Stimulated activated CD4-positive, alpha-beta T cell treated with anti-CD3 and anti-CD28 coated beads, Interleukin-1b, Interleukin-23, amount 100 ng/mL, for 24 hours (primary cell): ENCODE results near the gene GMFB.

Source experiments
- DNase-seq, 4 experiments: peaks; one replicate each; pipeline ENCODE4 v3.0.0-alpha.2; 2020; ENCODE audit warnings: low read depth in 4 of 4, low spot score in 1 of 4

GMFB gene

DNA sequence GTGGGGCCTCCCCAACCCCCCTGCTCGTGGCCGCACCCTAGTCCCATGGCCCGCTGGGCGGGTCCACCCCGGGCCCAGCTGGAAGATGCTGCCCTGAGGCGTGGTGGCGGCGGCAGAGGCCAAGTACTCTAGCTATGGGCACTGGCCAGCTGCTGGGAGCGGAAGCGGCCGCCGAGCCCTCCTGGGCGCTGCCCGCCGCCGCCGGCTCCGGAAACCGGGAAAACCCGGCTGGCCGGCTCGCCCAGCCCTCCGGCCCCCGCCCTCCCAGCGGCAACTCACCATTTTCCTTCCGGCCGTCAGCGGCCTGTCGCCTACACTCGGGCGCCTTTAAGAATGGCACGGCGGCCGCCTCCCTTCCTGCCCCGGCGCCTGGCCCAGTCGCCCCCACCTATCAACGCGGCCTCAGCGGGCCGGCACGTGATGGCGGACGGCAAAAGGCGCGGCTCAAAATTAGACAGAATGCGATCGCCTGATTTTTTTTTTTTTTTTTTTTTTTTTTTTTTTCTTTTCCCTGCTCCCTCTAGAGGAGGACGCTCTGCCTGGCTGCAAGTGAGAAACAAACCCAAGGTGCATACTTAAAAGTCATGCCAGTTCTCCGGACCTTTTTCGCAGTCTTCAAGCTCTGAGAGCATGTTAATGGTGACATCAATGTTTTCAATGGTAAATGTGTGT lies at the start of gene GMFB:
Gene GMFB, minus strand, starts transcription at position 335 of the 672 bp plus-strand sequence. Its CDS starts 53 bp downstream, at position 282.
- DNase-seq = peak; percentile 75 to 82 (median 78)

DNA sequence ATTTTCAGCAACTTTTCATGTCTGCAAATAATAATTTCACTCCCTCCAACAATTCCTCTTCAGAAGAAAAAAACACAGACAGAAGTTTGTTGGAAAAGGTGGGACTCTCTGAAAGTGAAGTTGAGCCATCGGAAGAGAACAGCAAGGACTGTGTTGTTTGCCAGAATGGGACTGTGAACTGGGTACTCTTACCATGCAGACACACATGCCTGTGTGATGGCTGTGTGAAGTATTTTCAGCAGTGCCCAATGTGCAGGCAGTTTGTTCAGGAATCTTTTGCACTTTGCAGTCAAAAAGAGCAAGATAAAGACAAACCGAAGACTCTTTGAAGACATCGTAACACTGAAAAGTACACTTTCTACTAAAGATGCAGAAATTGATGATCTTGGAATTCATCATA lies 49.3 kb upstream of the GMFB start:
- no peak for DNase-seq

DNA sequence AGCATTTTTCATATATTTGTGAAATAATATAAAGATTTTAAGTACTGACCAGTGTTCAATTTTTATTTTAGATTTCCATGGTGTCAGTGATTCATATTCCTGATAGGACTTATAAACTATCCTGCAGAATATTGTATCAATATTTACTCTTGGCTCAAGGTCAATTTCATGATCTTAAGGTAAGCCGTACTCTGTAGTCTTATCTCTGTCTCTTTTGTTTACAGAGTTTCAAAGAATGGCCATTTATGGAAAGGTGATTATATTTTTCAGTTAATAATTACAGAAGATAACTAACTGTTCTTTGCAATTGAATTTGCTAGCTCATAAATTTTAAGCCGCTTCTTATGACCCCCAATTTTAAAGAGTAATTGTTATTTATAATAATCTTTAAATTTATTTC lies 48.9 kb upstream of the GMFB start:
- no peak for DNase-seq

DNA sequence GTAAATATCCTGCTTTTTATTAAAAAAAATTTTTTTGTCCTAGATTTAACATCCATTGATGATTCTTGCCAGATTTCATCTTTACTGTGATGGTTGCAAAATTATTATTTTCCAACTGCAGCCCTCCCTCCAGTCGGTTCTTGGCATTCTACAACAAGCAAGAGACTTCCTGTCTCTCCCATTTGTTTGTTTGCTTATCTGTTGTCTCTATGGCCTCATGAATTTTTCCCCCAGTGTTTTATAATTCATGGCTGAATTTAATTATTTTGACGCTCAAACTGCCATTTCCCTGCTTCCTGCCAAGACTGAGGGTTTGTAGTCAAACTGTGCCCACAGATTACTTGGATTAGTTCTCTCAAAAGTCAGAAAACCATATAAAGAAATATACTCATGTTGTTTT lies 46.9 kb upstream of the GMFB start:
- no peak for DNase-seq

DNA sequence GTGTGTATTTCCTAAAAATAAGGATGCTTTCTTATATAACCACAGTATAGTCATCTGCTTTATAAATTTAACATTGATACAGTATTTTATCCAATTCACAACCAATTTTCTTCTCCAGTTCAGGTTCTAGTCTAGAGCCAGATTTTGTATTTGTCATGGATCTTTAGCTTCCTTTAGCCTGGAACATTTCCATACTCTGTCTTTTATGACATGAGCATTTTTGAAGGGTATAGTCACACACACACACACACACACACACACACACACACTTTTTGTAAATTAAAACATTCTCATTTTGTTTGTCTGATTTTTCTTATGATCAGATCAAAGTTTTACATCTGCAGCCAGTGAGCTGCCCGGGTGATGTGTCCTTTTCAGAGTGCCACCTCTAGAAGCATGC lies 46.3 kb upstream of the GMFB start:
- no peak for DNase-seq

DNA sequence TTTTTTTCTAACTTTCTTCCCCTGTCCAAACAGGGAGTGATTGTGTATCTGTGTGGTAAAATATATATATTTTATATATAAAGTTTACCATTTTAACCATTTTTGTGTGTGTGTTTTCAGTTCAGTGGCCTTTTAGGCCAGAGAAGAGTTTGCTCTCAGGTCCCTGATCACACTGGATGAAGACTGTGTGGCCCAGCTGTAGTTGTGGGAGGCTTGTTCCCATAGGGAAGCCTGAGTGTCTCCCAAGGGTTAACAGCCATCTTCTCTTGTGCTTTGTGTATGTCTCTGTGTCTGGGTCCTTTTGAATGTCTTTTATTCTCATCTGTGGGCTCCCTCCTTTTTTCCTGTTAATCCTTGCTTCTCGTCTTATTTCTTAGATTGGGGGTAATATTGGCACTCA lies 44.3 kb upstream of the GMFB start:
- DNase-seq = no peak

GRCh38 chr14:54532111-54533012 lies 43.6 kb upstream of the GMFB start:
- no peak for DNase-seq

GRCh38 chr14:54529811-54530210 lies 41.0 kb upstream of the GMFB start:
- no peak for DNase-seq

DNA sequence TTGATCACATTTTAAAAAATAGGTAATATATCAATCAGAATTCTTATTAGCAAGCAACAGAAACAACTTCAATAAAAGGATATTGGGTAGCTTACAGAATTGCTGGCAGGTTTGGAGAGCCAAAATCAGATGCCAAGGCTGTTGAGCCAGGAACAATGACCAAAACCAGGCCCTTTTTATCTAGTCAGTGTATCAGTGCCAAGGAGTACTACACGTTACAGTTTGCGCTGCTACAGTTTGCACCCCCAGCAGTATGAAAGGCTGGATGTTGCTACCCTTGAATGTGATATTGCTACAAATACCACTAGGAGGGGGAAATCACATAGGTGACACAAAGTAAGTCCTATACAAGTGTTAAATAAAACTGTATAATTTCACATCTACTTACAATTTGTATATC lies 40.2 kb upstream of the GMFB start:
- DNase-seq = no peak

GRCh38 chr14:54524410-54524809 lies 35.6 kb upstream of the GMFB start:
- DNase-seq = no peak

DNA sequence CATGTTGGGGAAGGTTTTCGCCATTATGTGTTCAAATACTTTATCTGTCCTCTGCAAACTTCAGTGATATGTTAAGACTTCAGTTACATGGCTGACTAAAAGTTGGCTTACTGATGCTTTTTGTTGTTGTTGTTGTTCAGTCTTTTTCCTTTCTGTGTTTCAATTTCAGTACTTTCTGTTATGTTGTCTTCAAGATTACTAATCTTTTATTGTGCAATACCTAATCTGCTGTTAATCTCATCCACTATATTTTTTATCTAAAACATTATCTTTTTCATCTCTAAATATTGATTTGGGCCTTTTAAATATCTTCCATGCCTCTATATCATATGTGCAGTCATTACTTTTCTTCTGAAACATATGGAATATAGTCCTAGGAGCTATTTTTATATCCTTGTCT lies 27.9 kb upstream of the GMFB start:
- no peak for DNase-seq

DNA sequence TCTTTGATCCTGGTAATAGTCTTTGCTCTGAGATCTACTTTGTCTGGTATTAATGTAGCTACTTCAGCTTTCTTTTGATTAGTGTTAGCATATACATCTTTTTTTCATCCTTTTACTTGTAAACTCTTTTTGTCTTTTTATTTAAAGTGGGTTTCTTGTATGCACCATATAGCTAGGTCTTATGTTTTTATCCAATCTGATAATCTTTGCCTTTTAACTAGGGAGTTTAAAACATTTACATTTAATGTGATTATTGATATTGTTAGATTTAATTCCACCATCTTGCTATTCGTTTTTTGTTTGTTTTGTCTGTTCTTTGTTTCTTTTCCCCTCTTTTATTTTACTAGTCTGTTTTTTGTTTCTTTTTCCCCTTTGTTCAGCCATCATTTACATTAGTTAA lies 26.9 kb upstream of the GMFB start:
- no peak for DNase-seq

DNA sequence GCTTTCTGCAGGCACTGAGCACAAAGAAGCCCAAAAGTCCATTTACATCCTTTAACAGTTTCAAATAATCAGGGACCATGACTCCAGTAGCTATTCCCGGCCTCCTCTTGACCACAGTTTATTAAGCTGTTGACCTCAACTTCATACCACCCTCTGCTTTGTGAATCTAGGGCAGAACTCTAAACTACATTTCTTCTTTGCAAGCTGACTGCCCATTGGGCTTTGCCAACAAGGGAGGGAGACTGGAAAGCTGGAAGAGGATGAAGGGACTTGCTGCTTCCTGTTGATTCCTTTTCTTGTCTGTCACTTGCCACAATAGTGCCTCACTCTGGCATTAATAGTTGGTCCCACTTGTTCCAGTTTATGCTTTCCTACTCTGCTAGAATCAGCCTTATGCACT lies 23.6 kb upstream of the GMFB start:
- no peak for DNase-seq

GRCh38 chr14:54509546-54510501 lies 21.0 kb upstream of the GMFB start, which contains the start of gene CGRRF1:
CGRRF1 (plus strand) TSS chr14:54509906; CDS start chr14:54509960, 54 bp downstream.
- DNase-seq = peak; percentile 91 to 97 (median 94)

GRCh38 chr14:54503486-54503885 lies 14.7 kb upstream of the GMFB start:
- DNase-seq = no peak

GRCh38 chr14:54502602-54503001 lies 13.8 kb upstream of the GMFB start:
- no peak for DNase-seq

DNA sequence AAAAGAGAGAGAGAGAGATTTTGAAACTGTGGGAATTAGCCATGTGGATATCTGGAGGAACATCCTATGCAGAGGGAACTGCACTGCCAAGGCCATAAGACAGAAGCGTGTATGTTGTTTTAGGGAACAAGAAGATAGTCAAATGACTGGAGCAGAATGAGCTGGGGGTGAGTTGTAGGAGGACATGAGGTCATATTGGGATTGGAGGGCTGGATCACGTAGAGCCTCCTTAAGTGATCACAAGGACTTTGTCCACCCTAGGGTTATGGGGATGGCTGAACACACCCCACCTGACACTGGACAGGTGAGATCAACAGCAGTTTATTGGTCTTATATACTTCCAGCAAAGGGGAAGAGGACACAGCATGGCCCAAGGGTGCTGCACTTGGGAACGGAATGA lies 12.7 kb upstream of the GMFB start:
- no peak for DNase-seq

DNA sequence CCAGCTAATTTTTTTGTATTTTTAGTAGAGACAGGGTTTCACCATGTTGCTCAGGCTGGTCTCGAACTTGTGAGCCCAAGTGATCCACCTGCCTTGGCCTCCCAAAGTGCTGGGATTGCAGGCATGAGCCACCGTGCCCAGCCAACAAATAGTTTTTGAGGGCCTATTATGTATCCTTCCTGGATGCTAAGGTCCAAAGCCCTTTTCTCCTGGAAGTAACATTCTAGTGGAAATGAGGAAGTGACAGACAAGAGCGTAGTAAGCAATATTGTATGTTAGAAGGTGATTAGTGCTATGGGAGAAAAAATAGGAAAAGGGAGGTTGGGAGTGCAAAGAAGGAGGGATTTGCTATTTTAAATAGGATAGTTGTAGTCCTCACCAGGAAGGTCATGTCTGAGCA lies 12.0 kb upstream of the GMFB start:
- DNase-seq = no peak

- DNase-seq = no peak
Measured at GRCh38 chr14:54498579-54498978, 9.8 kb upstream of the GMFB start.

DNA sequence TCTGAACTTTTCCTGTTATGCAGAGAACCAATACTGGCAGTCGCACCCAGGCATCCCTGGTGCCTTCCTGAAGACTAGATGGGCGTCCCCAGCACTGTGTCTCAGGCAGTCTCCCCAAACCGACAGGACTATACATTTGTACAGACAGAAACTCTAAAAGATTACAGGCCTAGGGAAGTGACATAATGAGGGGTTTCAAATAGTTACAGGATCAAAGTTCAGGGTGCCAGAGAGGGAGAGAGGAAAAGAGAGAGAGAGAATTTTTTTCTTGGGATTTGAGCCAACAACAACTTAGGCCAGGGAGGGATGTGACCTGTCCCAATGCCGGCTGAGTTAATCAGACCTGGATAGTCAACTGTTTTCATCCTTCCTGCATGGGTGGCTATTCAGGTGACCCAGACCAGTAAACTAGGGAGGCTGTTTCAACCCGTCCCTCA lies 9.3 kb upstream of the GMFB start:
- no peak for DNase-seq

- DNase-seq = no peak
Measured at GRCh38 chr14:54497224-54497623, 8.4 kb upstream of the GMFB start.
